Activated CD4-positive, alpha-beta T cell treated with anti-CD3 and anti-CD28 coated beads, Interleukin-2, Interleukin-4, amounts not matched to agents 100 ng/mL and 50 ng/mL, durations not matched to agents 16 hours and 8 hours (primary cell): Measurements from ENCODE around the gene CADPS2.

Source experiments
- DNase-seq: peaks from one replicate; pipeline ENCODE4 v3.0.0-alpha.2; 2020; ENCODE audit warnings: low spot score

The CADPS2 gene

DNA sequence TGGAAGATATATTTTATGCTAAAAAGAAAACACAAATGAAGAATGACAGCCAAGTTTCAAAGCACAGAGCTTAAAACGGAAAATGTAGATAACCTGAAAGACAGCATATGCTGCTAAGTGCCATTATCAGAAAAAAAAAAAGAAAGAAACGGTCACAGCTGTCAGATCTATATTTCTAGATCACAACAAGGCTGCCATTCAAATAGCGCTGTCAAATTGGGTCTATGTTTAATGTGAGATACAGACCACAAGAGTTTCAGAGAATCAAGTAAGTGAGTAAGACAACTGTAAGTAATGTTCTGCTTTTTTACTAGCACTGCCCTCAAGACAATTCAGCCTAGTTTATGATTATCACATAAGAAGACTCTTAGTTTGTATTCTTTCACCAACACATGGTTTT, 117.4 kb downstream of the CADPS2 start:
- no peak for DNase-seq

DNA sequence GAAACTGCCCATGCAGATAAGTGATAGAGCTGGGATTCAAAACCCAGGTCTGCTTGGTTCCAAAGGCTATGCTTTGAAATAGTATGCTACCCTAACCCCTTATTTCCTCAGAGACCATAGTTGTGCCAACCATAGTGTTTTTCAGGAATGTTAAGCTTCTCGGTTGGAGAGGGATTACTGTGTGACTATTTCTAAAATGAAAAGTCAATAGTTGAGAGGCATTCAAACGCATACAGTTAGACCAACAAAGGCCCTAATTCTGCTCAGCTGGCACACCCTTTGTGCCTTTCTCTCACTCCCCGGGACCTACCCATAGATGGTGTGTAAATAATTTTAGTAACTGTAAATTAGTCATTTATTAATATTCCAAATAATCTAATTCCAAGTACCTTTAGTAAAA, 118.9 kb downstream of the CADPS2 start:
- no peak for DNase-seq

DNA sequence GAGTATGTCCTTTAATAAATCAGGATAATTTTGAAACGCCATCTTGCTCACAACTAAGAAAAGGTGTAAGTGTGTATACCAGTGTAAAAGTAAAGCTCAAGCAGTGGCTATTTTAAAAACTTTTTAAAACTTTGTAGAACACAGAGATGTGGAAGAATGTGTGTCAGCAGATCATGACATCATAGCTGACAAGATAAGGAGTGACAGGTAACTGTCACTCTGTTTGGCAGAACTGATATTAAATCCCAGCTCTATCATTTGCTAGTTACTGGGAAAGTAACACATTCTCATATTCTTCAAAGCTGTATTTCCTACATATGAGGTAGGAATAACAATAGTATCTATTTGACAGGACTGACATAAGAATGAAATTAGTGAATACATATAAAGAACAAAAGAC, 119.7 kb downstream of the CADPS2 start:
- no peak for DNase-seq

DNA sequence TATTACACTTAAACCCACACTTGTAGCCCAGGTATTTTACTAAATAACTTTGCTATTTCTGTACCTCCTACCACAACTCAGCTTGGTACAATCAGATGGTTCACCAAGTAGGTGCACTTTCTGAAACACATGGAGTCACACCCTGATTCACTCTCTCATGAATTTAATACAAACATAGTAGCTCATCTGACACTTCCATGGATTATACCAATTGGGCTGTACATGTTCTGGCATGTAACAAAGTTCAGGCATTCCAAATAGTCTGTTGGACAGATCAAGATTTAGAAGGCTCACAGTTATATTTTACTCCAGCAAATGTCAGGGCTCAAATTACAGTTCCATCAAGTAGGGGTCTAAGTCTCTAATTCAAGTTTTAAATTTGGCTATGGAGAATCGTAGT, 121.4 kb downstream of the CADPS2 start:
- DNase-seq, result no peak

DNA sequence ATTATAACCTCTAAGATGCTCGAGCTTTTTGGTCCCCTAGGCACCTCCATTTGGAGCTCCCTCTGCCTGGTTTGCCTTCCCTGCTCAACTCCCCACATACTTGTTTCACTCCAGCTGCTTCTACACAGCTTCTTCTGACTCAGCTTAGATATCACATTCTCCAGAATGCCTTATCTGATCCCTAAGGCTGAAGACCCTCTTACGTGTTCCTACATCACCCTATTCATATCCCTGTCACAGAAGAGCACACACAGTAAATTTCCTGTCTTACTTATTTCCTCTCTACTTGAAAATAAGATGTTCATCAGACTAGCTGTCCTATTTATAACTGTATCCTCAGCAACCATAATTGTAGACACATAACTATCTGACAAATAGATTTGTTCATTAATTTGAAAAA, 122.2 kb downstream of the CADPS2 start:
- no peak for DNase-seq

DNA sequence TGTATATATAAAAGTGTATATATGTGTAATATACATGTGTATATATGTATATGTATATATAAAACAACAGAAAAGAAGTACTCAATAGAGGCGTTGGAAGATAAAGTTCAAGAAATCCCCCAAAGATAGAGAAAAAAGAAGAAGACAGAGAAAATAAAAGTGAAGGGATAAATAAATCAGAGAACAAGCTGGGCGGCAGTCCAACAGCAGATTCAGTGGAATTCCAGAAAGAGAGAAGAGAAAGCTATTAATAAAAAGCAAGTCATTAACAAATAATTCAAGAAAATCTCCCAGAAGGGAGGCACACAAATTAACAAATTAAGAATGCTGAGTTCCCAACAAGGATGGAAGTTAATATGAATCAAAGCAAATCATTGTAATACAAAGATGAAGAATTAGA, 124.2 kb downstream of the CADPS2 start:
- no peak for DNase-seq

DNA sequence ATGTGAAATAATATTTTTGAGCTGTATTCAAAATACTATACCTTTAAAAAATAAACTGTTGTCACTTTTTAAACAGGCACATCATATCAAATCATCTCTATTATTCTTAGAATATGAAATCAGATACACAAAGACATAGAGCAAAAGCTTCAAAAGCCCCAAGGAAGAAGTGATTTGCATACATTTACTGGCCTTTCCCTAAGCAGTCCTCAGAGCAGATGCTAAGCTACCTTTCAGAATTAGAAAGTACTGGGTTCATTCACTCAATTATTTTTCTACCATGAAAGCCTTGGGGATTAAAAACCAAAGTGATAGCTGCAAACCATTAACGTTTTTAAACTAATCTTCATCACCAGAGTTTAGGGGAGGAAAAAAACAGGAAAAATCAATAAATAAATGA, 127.8 kb downstream of the CADPS2 start:
- no peak for DNase-seq

DNA sequence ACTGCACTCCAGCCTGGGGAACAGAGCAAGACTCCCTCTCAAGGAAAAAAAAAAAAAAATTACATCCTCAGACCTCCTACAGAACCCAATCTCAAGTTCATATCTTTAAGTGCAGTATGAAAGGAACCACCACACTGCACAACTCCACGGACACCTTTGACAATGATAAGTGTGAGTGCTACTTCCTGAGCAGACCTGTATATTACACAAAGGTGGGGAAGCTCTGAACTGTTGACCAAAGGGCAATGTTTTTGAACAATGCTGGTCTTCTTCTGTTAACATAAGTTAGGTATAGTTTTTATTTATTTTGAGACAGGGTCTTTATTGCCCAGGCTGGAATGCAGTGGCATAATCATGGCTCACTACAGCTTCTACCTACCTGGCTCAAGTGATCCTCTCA, 129.4 kb downstream of the CADPS2 start:
- DNase-seq, result no peak

DNA sequence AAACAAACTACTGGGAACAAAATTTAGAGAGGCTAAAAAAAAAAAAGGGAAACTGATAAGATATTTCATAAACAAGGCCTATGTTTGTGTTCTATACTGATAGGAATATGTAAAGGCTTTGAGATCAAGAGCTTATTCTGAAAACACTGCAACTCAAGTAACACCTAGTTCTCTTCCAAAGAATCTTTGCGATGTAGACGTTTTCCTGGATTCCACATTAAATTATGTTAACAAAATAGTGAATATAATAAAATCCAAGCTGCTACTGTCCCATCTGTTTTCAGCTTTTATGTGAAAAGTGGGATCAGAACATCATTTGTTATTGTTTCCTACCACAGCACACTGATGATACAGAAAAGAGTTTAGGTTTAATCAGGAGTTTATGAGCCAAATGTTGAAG, 130.6 kb downstream of the CADPS2 start:
- no peak for DNase-seq

DNA sequence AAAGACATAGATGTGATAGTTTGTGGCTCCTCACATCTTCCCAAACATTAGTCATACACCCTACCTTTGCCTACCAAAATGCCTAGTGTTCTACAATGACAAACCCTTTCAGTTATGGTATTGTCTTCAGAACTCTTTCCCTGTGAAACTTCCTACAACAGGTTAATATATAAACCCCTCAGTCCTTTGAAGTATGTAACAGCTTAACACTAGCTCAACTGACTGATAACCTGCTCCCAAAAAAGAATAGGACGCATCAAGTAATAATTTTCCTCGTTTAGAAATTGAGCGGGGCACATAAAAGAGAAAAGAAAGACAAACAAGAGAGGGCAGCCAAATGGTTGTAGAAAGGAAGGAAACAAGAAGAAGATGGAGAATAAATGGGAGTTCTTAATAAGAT, 133.7 kb downstream of the CADPS2 start:
- no peak for DNase-seq

DNA sequence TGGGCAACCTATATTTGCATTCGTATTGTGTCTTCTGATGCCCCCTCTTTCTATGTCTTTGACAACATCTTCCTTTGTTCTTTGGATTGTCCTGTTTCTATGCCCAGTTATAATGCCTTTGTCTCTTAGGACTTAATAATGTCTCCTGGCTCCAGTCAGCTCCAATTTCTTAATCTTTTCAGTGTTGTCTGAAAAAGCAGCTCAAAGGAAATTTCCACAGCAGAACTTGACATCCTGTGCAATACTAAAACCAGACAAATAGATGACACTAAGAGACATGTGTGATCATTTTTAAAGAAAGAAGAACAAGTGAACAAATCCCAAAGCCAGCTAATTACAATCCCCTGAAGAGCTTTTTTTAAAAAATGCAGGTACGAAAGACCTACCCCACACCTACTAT, 135.9 kb downstream of the CADPS2 start:
- DNase-seq, result no peak

DNA sequence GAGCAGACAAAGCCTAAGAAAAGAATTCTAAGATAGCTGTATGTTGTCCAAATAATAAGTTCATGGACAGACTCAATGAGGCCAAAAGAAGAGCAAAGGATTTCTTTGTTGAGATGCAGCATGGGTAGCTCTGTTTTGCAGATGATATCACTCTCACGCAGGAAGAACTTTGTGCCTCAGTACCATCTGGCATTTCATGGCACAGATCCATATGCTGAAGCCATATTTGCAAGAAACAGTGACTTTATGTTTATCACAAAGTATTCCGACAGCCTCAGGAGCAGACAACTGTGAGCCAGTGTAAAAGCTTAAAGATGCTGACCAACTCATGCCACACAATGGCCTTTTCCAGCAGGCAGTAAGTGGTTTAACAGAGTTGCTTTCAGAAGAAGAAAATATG, 138.1 kb downstream of the CADPS2 start:
- no peak for DNase-seq

DNA sequence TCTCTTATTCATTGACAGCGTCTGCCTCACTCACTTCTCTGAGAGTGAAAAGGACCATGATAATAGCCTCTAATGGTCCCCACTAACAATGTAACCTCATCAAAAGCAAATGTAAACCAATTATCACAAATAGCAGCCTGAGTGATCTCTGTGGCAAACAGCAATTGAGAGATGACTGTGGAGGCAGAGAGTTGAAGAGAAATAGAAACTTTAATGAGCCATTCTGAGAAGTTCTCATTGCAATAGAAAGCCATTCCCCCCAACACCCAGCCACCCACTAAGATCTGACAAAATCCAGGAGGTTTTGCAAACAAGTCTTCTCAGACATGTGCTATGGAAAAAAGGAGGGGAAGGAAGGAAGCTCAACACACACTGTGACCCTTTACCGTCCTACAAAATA, 139.3 kb downstream of the CADPS2 start:
- no peak for DNase-seq

DNA sequence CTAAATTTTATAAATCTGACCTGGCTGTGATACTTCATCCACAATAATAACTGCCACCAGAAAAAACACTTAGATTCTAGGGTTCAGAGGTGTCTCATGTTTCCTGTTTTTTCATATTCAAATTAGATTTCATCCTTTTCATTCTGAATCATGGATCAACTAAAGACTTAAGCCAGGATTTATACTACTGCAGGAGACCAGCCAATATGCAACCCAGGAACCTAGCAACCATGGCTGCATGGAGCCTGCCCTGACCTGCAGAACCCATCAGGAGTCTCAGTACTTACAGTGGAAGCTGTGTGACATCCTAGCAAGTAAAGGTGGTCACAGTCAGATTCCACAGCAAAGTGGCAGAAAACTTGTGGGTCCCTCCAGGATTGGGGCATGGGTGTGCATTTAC, 143.0 kb downstream of the CADPS2 start:
- DNase-seq, result no peak

DNA sequence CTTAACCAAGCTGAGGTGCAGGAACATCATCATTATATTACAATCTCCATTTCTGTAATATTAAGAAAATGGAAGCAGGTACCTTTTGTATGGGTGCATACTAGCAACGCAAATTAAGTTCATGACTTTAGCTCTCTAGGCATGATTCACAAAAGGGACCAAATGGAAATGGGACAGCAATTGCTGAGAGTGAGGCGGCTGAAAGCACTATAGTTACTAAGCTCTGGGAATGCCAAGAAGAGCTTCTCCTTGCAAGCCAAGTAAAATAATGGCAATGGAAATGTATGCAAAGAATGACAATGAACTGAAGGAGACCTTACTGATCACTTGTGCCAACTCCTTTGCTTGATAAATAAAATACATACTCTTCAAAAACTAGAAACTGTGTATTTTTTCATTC, 147.3 kb downstream of the CADPS2 start:
- no peak for DNase-seq

DNA sequence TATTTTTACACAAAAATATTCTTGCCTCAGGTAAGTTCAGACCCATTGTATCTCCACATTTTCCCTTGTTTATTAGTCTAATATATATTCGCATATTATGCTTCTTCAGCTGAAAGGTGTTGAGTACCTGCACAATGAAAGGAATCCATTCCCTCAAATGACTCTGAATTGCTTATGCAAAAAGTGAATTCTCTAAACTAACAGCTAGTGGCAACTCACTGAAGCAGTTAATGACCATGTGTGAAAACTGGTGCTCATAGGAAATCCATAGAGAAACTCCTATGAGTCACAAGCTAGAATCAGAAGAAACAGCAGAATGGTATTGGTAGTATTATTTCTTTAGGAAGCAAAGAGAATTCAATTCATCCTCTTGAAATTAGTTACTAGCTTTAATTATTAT, 150.1 kb downstream of the CADPS2 start:
- DNase-seq, result no peak

DNA sequence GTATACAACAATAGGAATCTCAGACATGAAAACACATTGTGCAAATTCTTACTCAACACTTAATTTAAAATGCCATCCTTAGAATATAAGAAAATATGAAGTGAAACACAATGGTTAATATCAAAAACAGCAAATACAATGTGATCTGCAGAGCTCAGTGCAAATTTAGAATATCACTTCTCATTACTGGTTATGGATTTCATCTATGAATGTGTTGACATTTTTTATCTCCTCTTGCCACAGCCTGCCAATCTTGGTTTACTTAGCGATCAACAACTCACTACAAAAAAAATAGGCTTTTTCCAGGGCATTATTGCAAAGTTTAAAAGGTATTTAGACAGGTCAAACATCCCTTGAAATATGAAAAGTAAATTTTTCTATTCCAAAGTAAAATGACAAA, 158.5 kb downstream of the CADPS2 start:
- DNase-seq, result no peak

DNA sequence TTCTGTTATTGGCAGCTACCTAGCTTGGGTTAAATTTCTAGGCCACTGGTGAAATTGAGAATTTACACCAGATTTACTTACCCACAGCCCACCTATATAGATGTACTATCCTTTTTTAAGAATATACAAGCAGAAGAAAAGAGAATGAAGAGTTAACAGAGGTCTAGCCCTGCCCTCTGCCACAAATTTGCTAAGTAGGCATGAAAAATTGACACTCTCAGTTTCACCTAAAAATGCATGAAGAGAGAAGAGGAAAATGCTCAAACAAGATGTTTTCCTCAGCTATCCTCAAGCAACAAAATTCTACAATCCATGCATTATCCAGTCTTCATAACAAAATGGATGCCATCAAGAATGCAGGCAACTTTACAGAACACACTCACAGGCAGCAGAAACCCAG, 158.9 kb downstream of the CADPS2 start:
- no peak for DNase-seq

DNA sequence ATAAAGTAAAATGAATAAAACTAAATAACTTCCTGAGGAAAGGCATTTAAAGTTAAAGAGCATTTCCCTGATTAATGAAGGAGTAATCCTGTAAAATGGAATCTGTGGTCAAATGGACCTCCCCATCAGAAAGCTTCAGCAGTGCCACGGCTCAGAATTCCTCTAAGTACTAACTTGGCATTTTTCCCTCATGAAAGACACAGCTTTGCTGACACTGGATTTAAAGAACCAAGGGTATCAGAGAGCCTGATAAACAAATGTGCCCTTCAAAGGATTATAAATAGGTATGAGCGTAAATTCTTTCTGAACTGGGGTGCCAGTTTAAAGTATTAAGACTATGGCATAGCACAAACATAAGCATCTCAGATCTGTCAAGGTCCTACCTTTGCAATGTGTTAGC, 159.4 kb downstream of the CADPS2 start:
- no peak for DNase-seq

DNA sequence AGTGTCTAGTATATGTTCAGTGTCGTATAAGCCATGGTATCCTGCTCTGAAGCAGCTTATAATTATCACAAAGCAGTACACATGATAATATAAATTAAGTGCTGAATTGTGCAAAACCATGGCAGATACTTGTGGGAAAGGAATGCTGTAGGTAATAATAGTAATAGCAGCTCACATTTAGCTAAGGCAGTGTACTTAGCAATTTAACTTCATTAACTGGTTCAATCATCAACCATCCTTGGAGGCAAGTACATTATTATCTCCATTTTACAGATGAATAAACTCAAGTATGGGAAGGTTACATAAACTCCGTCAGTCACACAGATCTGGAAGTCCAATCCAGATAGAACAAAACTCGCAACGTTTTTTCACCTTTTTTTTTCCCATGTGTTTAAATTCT, 161.9 kb downstream of the CADPS2 start:
- DNase-seq, result no peak

DNA sequence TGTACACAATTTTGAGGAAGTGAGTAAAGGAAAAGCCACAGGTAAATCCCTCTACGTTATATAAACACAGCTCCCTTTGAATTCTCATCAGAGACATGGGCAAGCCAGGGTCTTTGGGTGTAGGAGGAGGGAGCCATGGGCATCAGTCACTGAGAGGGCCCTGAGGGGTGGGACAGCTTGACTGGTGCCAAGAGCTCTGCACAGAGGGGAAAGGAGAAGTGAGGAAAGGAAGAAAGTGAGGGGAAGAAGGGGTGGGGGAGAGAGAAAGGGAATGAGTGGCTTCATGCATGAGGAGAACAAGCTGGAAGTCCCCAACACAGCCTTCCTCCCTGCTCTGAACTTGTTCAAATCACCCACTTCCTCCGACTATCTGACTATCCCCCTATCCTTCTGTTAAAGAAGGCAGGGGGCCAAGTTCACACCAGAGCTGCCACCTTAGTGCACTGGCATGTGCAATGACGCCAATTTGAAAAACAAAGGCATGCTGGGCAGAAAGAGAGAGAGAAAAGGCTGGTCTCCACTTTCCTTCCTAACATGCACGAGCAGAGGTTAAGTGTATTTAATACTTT, 167.2 kb downstream of the CADPS2 start:
- DNase-seq, result no peak

DNA sequence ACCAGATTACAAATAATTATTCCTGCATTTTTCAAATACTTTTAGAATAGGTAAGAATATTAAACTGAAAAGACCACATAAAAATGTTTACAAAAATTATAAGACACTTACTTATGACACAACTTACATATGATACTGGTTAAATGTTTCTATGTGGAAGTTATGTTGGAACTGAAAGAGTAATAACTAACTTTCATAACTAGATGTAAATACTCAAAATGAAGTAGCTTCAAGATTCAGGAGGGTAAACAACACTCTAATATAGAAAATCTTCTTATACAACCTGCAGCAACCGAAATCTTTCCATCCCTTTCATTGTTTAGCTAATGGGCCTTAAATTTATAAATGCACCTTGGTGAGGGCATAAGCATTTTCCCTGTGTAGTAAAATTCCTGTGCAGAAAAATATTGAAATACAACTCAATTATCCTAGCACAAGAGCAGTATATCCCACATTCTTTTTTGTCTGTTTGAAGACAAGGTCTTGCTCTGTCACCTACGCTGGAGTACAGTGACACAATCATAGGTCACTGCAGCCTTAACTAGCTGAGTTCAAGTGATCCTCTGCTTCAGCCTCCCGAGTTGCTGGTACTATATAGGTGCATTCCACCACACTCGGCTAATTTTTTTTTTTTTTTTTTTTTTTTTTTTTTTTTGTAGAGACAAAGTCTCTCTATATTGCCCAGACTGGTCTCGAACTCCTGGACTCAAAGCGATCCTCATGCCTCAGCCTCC, 168.7 kb downstream of the CADPS2 start:
- DNase-seq, result no peak

DNA sequence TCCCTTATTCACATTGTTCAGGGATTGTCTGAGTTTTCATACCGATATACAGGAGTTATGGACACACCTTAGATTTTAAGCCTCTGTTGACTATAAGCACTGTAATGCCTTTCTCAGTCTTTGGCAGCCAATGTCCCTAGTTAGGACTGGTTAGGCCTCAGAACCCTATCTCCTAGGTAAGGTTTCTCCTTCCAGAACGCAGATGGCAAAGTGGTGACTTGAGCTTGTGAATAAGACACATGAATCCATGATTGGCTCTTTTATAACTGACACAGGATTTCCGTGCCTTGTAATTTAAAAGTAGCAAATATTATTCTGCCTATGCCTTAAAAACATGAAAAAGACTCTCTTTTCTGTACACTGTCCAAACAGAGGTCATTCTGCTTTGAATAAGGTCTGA, 171.1 kb downstream of the CADPS2 start:
- no peak for DNase-seq

DNA sequence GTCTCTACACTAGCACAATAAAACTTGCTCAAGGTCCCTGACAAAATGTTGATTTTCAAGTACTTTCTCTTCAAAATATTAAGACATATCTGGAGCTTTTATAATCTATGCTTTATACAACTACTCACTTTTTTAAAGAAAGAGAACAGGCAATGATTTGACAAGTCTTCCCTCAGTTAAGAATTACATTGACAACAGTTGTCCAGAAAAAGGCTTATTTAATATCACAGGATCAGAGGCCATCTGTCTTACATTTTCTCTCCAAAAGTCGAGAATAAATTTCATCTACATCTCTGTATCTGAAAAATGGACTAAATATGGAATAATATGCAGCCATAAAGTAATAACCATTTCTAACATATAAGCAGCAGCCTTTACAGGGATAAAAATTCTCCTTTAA, 175.3 kb downstream of the CADPS2 start:
- no peak for DNase-seq
